Liver (tissue), 3 donors: ENCODE measurements around the gene OR10P1.

Experiments
- CTCF ChIP-seq: fragments of 150-350 bp; IDR thresholded peaks from 2 replicates; pipeline ENCODE4 v1.5.1; 2017; ENCODE audit warnings: improper control_type of control experiment, low read depth, low read length; ENCODE audit not compliant: missing input control
- GABPA ChIP-seq, 2 donors: IDR thresholded peaks in 1 of 2; conservative IDR thresholded peaks in 1 of 2; 2 replicates each; pipeline ENCODE4 v1.6.1; 2016; ENCODE audit warnings: antibody characterized with exemption in 2 of 2, mild to moderate bottlenecking in 1 of 2, moderate library complexity in 1 of 2
- REST ChIP-seq: IDR thresholded peaks from 2 replicates; pipeline ENCODE4 v1.6.1; 2016; ENCODE audit warnings: antibody characterized with exemption, mild to moderate bottlenecking
- TAF1 ChIP-seq: conservative IDR thresholded peaks from 2 replicates; pipeline ENCODE4 v1.6.1; 2016; ENCODE audit warnings: antibody characterized with exemption, mild to moderate bottlenecking
- YY1 ChIP-seq: IDR thresholded peaks from 2 replicates; pipeline ENCODE4 v1.6.1; 2016; ENCODE audit warnings: antibody characterized with exemption, mild to moderate bottlenecking
- donor health status: healthy.
- donor health status: healthy.

GRCh38 chr12:55664826-55665225 is 28.1 kb downstream of the OR10P1 start:
- TF ChIP-seq CTCF (no peak), REST (no peak), GABPA (IDR thresholded peaks at IDR 0.05 in 1 of 2, conservative IDR thresholded peaks at IDR 0.05 in 1 of 2) (no peak), TAF1 (no peak), YY1 (no peak)
